Mesendoderm (in vitro differentiated cells): Measurements from ENCODE around the gene HARS2.

Experiments used
- DNase-seq: peaks from one replicate; pipeline ENCODE4 v3.0.0; 2013
- H2AK5ac ChIP-seq: 2 replicates; pipeline ENCODE4 v1.6.1; 2013; ENCODE audit warnings: low read length, inconsistent platforms
- H2BK120ac ChIP-seq: 2 replicates; pipeline ENCODE4 v1.6.1; 2013; ENCODE audit warnings: low read depth, mild to moderate bottlenecking, low read length, moderate library complexity, mixed read lengths
- H2BK15ac ChIP-seq: replicated peaks from 2 replicates; pipeline ENCODE4 v1.6.1; 2013; ENCODE audit warnings: low read depth, mild to moderate bottlenecking, moderate library complexity
- H2BK5ac ChIP-seq: 2 replicates; pipeline ENCODE4 v1.6.1; 2013; ENCODE audit warnings: low read length, inconsistent platforms
- H3K18ac ChIP-seq: 2 replicates; pipeline ENCODE4 v1.6.1; 2013; ENCODE audit warnings: mild to moderate bottlenecking, low read length, mixed read lengths
- H3K23ac ChIP-seq: one replicate; pipeline ENCODE4 v1.6.1; 2013; ENCODE audit warnings: low read length
- H3K27ac ChIP-seq: 2 replicates; pipeline ENCODE4 v1.5.1; 2013; ENCODE audit warnings: low read depth, mild to moderate bottlenecking, inconsistent platforms, low read length, moderate library complexity
- H3K27me3 ChIP-seq: 2 replicates; pipeline ENCODE4 v1.6.1; 2013; ENCODE audit warnings: low read length, control low read depth, mild to moderate bottlenecking, inconsistent platforms; ENCODE audit not compliant: insufficient read depth, poor library complexity
- H3K36me3 ChIP-seq: 2 replicates; pipeline ENCODE4 v1.6.1; 2013; ENCODE audit warnings: low read length, inconsistent platforms; ENCODE audit not compliant: control insufficient read depth, insufficient read depth
- H3K4ac ChIP-seq: one replicate; pipeline ENCODE4 v1.6.1; 2013; ENCODE audit warnings: low read depth, mild to moderate bottlenecking, low read length, moderate library complexity
- H3K4me1 ChIP-seq: 2 replicates; pipeline ENCODE4 v1.6.1; 2013; ENCODE audit warnings: low read depth, low read length, inconsistent platforms; ENCODE audit not compliant: control insufficient read depth
- H3K4me2 ChIP-seq: 2 replicates; pipeline ENCODE4 v1.6.1; 2013; ENCODE audit warnings: low read length
- H3K4me3 ChIP-seq: 2 replicates; pipeline ENCODE4 v1.5.1; 2013; ENCODE audit warnings: mild to moderate bottlenecking, low read length
- H3K56ac ChIP-seq: one replicate; pipeline ENCODE4 v1.6.1; 2013; ENCODE audit warnings: low read length
- H3K79me1 ChIP-seq: 2 replicates; pipeline ENCODE4 v1.6.1; 2013; ENCODE audit warnings: low read length, inconsistent platforms
- H3K79me2 ChIP-seq: 2 replicates; pipeline ENCODE4 v1.6.1; 2013; ENCODE audit warnings: mild to moderate bottlenecking, low read length; ENCODE audit not compliant: control insufficient read depth, insufficient read depth
- H3K9ac ChIP-seq: 2 replicates; pipeline ENCODE4 v1.6.1; 2013; ENCODE audit warnings: low read length, inconsistent platforms
- H4K5ac ChIP-seq: one replicate; pipeline ENCODE4 v1.6.1; 2013; ENCODE audit warnings: low read length
- H4K8ac ChIP-seq: one replicate; pipeline ENCODE4 v1.6.1; 2013; ENCODE audit warnings: low read depth, mild to moderate bottlenecking, control low read depth, low read length, moderate library complexity
- WGBS: extraction: QIAGEN DNeasy Blood & Tissue Kit; methylation state at CpG from one replicate; pipeline ENCODE4 v1.1.7; 2013; ENCODE audit warnings: low lambda C conversion rate, missing lambda C conversion rate; ENCODE audit not compliant: insufficient coverage; ENCODE audit errors: extremely low coverage; 5-methylcytosine and 5-hydroxymethylcytosine counted together

HARS2 gene

DNA sequence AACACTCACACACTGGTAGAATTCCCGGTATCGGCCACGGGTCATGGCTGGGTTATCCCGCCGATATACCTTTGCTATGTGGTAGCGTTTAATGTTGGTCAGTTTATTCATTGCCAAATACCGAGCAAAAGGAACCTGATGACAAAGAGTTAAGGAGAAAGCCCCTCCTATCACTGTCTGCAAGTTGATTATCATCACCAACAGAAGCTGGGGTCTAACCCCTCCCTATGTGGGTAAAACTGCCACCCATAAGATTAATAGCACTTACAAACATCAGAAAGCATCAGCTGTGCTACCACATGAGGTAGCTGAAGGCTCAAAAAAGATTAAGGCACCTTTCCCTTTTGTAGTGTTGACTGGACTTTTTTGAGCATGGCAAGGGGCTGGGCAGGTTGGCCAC lies 12.3 kb upstream of the HARS2 start:
- Histone ChIP-seq H3K36me3 (peaks cover 23% of the 10 kb centered on the region), H2BK15ac (no peak overlapping the region), H3K79me1 (no peaks in the 10 kb centered on the region), H3K9ac (no peak overlapping the region), H3K79me2 (no peaks in the 10 kb centered on the region), H2BK120ac (no peak overlapping the region), H3K4me1 (no peaks in the 10 kb centered on the region), H3K18ac (no peak overlapping the region), H4K5ac (no peak overlapping the region), H3K4me2 (no peak overlapping the region), H4K8ac (no peak overlapping the region), H3K23ac (no peak overlapping the region), H2AK5ac (no peak overlapping the region), H3K27ac (no peak overlapping the region), H3K4ac (no peak overlapping the region), H2BK5ac (no peak overlapping the region), H3K56ac (no peak overlapping the region), H3K4me3 (no peak overlapping the region), H3K27me3 (no peaks in the 10 kb centered on the region)
- DNase-seq: no peak
- no CpG with 5 or more reads among the region's 7 CpGs for WGBS

DNA sequence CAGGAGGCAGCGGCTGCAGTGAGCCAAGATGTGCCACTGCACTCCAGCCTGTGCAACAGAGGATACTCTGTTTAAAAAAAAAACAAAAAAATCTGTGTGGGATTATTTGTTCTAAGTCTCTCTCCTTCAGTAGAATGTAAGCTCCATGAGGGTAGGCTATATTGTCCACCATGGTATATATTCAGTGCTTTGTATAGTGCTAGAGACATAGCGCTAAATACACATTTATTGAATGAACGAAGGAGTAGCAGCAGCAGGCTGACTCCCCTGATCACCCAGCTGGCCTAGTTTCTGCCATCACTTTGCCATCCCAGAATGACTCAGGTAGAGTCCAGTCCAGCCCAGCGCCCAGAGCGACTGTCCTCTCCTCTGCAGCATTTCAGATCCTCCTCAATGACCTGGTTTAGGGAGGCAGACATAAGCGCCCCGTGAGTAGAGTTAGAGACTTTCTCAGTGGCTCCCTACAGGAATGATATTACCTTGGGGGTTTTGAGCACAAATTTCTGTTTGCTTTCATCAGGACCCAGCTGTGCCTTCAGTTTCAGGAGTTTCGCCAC lies 801 bp upstream of the HARS2 start:
- no peak overlapping the region for H3K4ac ChIP-seq
- H2BK15ac ChIP-seq: no peak overlapping the region
- no peak overlapping the region for H3K18ac ChIP-seq
- H2BK5ac ChIP-seq: no peak overlapping the region
- H3K9ac ChIP-seq: peak overlapping the region; percentile 98
- no peak for DNase-seq
- no peak overlapping the region for H3K23ac ChIP-seq
- no peak overlapping the region for H3K27ac ChIP-seq
- H3K4me2 ChIP-seq: peak overlapping the region; percentile 89
- H3K4me3 ChIP-seq: peak overlapping the region; percentile 99
- H4K5ac ChIP-seq: no peak overlapping the region
- peaks cover 2% of the 10 kb centered on the region for H3K4me1 ChIP-seq
- H3K56ac ChIP-seq: peak overlapping the region; percentile 99
- no peak overlapping the region for H4K8ac ChIP-seq
- peaks cover 26% of the 10 kb centered on the region for H3K79me2 ChIP-seq
- no peak overlapping the region for H2BK120ac ChIP-seq
- H2AK5ac ChIP-seq: no peak overlapping the region
- no CpG with 5 or more reads among the region's 8 CpGs for WGBS
- H3K79me1 ChIP-seq: peaks cover 16% of the 10 kb centered on the region
- no peaks in the 10 kb centered on the region for H3K27me3 ChIP-seq
- peaks cover 7% of the 10 kb centered on the region for H3K36me3 ChIP-seq

DNA sequence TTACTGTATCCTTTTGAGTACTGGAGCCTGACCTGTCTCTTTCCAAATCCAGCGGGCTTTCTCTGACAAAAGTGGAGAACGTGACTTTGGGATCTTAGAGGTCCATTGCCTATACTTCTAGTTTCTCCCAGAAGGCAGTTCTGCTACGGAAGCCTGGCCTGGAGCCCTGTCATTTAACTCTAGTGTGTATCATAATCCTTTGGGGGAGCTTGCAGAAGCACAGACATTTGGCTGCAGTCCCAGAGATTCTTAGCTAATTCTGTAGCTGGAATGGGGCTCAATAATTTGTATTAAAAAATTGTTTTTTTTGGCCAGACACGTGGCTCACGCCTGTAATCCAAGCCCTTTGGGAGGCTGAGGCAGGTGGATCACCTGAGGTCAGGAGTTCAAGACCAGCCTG lies 3.0 kb downstream of the HARS2 start:
- Histone ChIP-seq H3K36me3 (peaks cover 17% of the 10 kb centered on the region), H3K9ac (no peak overlapping the region), H3K56ac (no peak overlapping the region), H3K79me2 (peaks cover 26% of the 10 kb centered on the region), H3K18ac (no peak overlapping the region), H2BK120ac (no peak overlapping the region), H3K4me1 (peaks cover 4% of the 10 kb centered on the region), H2AK5ac (no peak overlapping the region), H3K4ac (no peak overlapping the region), H4K8ac (no peak overlapping the region), H3K4me3 (no peak overlapping the region), H3K79me1 (peaks cover 16% of the 10 kb centered on the region), H3K27ac (no peak overlapping the region), H4K5ac (no peak overlapping the region), H3K27me3 (no peaks in the 10 kb centered on the region), H3K23ac (no peak overlapping the region), H3K4me2 (no peak overlapping the region), H2BK15ac (no peak overlapping the region), H2BK5ac (no peak overlapping the region)
- no CpG with 5 or more reads among the region's 5 CpGs for WGBS
- no peak for DNase-seq

DNA sequence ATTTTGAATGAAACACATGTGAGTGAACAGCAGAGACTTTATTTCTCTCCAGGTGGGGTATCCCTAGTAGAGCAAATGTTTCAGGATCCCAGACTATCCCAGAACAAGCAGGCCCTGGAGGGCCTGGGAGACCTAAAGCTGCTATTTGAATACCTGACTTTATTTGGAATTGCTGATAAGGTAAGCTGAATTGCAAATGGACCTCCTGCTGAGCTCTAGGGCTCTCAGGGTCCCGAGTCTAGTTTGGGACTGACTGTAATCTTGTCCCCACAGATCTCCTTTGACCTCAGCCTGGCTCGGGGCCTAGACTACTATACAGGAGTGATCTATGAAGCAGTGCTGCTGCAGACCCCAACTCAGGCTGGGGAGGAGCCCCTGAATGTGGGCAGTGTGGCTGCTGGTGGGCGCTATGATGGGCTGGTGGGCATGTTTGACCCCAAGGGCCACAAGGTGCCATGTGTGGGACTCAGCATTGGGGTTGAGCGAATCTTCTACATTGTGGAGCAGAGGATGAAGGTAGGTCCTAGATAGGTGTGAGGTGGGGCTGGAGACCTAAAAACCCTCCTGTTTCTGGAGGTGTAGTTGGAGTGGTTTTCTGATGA lies 5.7 kb downstream of the HARS2 start:
- peaks cover 25% of the 10 kb centered on the region for H3K79me2 ChIP-seq
- H2BK15ac ChIP-seq: no peak overlapping the region
- no peak overlapping the region for H3K4me3 ChIP-seq
- H3K79me1 ChIP-seq: peaks cover 13% of the 10 kb centered on the region
- H3K18ac ChIP-seq: no peak overlapping the region
- WGBS: no CpG with 5 or more reads among the region's 4 CpGs
- no peak overlapping the region for H4K8ac ChIP-seq
- H3K36me3 ChIP-seq: peaks cover 17% of the 10 kb centered on the region
- no peak overlapping the region for H3K27ac ChIP-seq
- H3K4me2 ChIP-seq: no peak overlapping the region
- peak; percentile 76 for DNase-seq
- no peak overlapping the region for H3K9ac ChIP-seq
- H4K5ac ChIP-seq: no peak overlapping the region
- no peaks in the 10 kb centered on the region for H3K27me3 ChIP-seq
- H3K4ac ChIP-seq: no peak overlapping the region
- H3K56ac ChIP-seq: peak overlapping the region; percentile 39
- no peak overlapping the region for H2AK5ac ChIP-seq
- H2BK5ac ChIP-seq: no peak overlapping the region
- H2BK120ac ChIP-seq: no peak overlapping the region
- H3K23ac ChIP-seq: no peak overlapping the region
- peaks cover 2% of the 10 kb centered on the region for H3K4me1 ChIP-seq

DNA sequence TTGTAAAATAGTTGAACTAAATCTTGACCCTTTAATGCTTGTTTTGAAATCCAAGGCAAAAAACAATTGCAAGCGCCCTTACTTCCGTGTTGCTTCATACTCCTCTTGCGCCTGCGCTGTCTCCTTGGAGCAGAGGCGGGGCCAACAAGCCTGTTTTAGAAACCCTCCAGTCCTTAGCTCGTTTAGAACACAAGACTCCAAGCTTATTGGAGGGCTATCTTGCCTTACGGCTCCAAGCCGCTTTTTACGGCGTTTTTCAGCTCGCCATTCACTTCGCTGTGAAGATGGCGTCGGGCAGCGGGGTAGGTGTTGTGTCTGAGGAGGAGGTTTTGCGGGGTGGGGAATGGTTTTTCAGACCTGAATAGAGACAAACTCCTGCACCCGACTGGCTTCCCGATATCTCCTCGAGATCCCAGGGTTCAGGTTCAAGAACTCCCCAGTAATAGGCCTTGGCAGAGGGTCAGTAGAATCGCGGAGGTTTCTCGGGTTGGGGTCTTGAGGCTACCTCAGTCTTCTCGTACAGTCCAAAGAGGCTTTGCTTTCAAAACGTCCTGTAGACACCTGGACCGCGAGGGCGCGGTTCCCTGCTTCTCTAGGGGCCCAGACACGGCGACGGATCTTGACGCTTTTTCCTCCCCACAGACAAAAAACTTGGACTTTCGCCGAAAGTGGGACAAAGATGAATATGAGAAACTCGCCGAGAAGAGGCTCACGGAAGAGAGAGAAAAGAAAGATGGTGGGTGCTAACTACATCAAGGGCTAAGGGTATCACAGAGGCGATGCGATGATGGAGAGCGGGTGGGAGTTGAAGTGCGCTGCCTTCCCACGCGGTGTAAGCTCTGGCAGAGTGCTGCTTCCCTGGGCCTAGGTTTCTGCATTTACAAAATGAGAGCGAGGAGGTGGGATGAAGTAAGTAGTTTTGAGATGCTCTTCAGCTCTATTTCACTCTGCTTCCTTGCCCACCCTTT lies 9.2 kb downstream of the HARS2 start, which contains the start of gene ZMAT2:
Gene ZMAT2 (plus strand): TSS at position 271 of the 968 bp plus-strand sequence. CDS start 14 bp downstream, at position 285.
- Histone ChIP-seq H3K27ac (no peak within 1 kb of the TSS), H3K79me2 (peaks cover 9% of the 10 kb centered on the region), H2BK15ac (no peak within 1 kb of the TSS), H3K27me3 (no peaks in the 10 kb centered on the region), H3K23ac (no peak within 1 kb of the TSS), H4K5ac (no peak within 1 kb of the TSS), H4K8ac (no peak within 1 kb of the TSS), H3K56ac (peak within 1 kb of the TSS; percentile 85), H3K18ac (no peak within 1 kb of the TSS), H3K4me1 (peaks cover 2% of the 10 kb centered on the region), H3K4ac (peak within 1 kb of the TSS; percentile 88), H2BK5ac (no peak within 1 kb of the TSS), H3K36me3 (peaks cover 18% of the 10 kb centered on the region), H3K4me2 (peak within 1 kb of the TSS; percentile 65), H3K9ac (peak within 1 kb of the TSS; percentile 84), H2AK5ac (no peak within 1 kb of the TSS), H3K79me1 (peaks cover 7% of the 10 kb centered on the region), H2BK120ac (no peak within 1 kb of the TSS), H3K4me3 (peak within 1 kb of the TSS; percentile 83)
- DNase-seq: peak; percentile 99
- no CpG with 5 or more reads among the region's 44 CpGs for WGBS
